Measurements from ENCODE around the gene SCYGR4.
"Not testable (repeated sequence)": the region's sequence is repeated elsewhere in the genome, so short reads cannot be mapped to it uniquely, and the experiment has no call there.

The SCYGR4 gene

GRCh38 chr2:227595797-227596196 lies 21.5 kb upstream of the SCYGR4 start:
- Histone ChIP-seq H3K4me1 (ENCODE audit: control insufficient read depth, insufficient read depth, low read length) (no peaks in the 10 kb centered on the region), H3K36me3 (ENCODE audit: control insufficient read depth, insufficient read depth, low read length) (no peaks in the 10 kb centered on the region), H3K4me3 (ENCODE audit: insufficient read depth, low read depth, low read length) (no peak overlapping the region), H3K9me3 (ENCODE audit: control insufficient read depth, low read length) (no peaks in the 10 kb centered on the region), H3K27me3 (ENCODE audit: control insufficient read depth, insufficient read depth, low read length, poor library complexity, severe bottlenecking) (no peaks in the 10 kb centered on the region), H3K27ac (ENCODE audit: insufficient read depth, low read depth, low read length, poor library complexity, severe bottlenecking) (no peak overlapping the region)
- 57 to 70% methylated on average over 4 of the region's 4 CpGs for WGBS, 2 experiments

- Histone ChIP-seq H3K27ac (ENCODE audit: insufficient read depth, low read depth, low read length, poor library complexity, severe bottlenecking) (no peak overlapping the region), H3K27me3 (ENCODE audit: control insufficient read depth, insufficient read depth, low read length, poor library complexity, severe bottlenecking) (no peaks in the 10 kb centered on the region), H3K4me1 (ENCODE audit: control insufficient read depth, insufficient read depth, low read length) (no peaks in the 10 kb centered on the region), H3K9me3 (ENCODE audit: control insufficient read depth, low read length) (no peaks in the 10 kb centered on the region), H3K36me3 (ENCODE audit: control insufficient read depth, insufficient read depth, low read length) (no peaks in the 10 kb centered on the region), H3K4me3 (ENCODE audit: insufficient read depth, low read depth, low read length) (no peak overlapping the region)
These were observed 20.3 kb upstream of the SCYGR4 start for GRCh38 chr2:227597036-227597435.

- Histone ChIP-seq H3K4me1 (ENCODE audit: control insufficient read depth, insufficient read depth, low read length) (no peaks in the 10 kb centered on the region), H3K4me3 (ENCODE audit: insufficient read depth, low read depth, low read length) (no peak overlapping the region), H3K27ac (ENCODE audit: insufficient read depth, low read depth, low read length, poor library complexity, severe bottlenecking) (no peak overlapping the region), H3K36me3 (ENCODE audit: control insufficient read depth, insufficient read depth, low read length) (no peaks in the 10 kb centered on the region), H3K27me3 (ENCODE audit: control insufficient read depth, insufficient read depth, low read length, poor library complexity, severe bottlenecking) (no peaks in the 10 kb centered on the region), H3K9me3 (ENCODE audit: control insufficient read depth, low read length) (no peaks in the 10 kb centered on the region)
- 68 to 76% methylated on average over 4 of the region's 4 CpGs for WGBS, 2 experiments
These were observed 19.3 kb upstream of the SCYGR4 start for GRCh38 chr2:227597998-227598397.

- not testable (repeated sequence) for H3K9me3 ChIP-seq (ENCODE audit: control insufficient read depth, low read length); H3K4me1 ChIP-seq (ENCODE audit: control insufficient read depth, insufficient read depth, low read length); H3K36me3 ChIP-seq (ENCODE audit: control insufficient read depth, insufficient read depth, low read length); H3K27ac ChIP-seq (ENCODE audit: insufficient read depth, low read depth, low read length, poor library complexity, severe bottlenecking); H3K4me3 ChIP-seq (ENCODE audit: insufficient read depth, low read depth, low read length); H3K27me3 ChIP-seq (ENCODE audit: control insufficient read depth, insufficient read depth, low read length, poor library complexity, severe bottlenecking)
- 90 to 94% methylated on average over 16 of the region's 16 CpGs for WGBS, 2 experiments
These were observed 18.3 kb upstream of the SCYGR4 start, which contains the start of gene SCYGR2 for GRCh38 chr2:227598835-227599503. Gene SCYGR2, plus strand, starts transcription at chr2:227598893. Its CDS starts 0 bp downstream, at chr2:227598893.

- Histone ChIP-seq H3K27me3 (ENCODE audit: control insufficient read depth, insufficient read depth, low read length, poor library complexity, severe bottlenecking) (no peaks in the 10 kb centered on the region), H3K4me3 (ENCODE audit: insufficient read depth, low read depth, low read length) (no peak overlapping the region), H3K9me3 (ENCODE audit: control insufficient read depth, low read length) (no peaks in the 10 kb centered on the region), H3K4me1 (ENCODE audit: control insufficient read depth, insufficient read depth, low read length) (no peaks in the 10 kb centered on the region), H3K27ac (ENCODE audit: insufficient read depth, low read depth, low read length, poor library complexity, severe bottlenecking) (no peak overlapping the region), H3K36me3 (ENCODE audit: control insufficient read depth, insufficient read depth, low read length) (no peaks in the 10 kb centered on the region)
- 100% methylated on average over 3 of the region's 3 CpGs; no CpG with 5 or more reads in 1 of the 2 experiments for WGBS, 2 experiments
These were observed 14.9 kb upstream of the SCYGR4 start for GRCh38 chr2:227602358-227602757.

- H3K9me3 ChIP-seq (ENCODE audit: control insufficient read depth, low read length): no peaks in the 10 kb centered on the region
- 92 to 96% methylated on average over 1 of the region's 1 CpG for WGBS, 2 experiments
- H3K27me3 ChIP-seq (ENCODE audit: control insufficient read depth, insufficient read depth, low read length, poor library complexity, severe bottlenecking): no peaks in the 10 kb centered on the region
- H3K4me1 ChIP-seq (ENCODE audit: control insufficient read depth, insufficient read depth, low read length): no peaks in the 10 kb centered on the region
- H3K4me3 ChIP-seq (ENCODE audit: insufficient read depth, low read depth, low read length): no peak overlapping the region
- no peak overlapping the region for H3K27ac ChIP-seq (ENCODE audit: insufficient read depth, low read depth, low read length, poor library complexity, severe bottlenecking)
- H3K36me3 ChIP-seq (ENCODE audit: control insufficient read depth, insufficient read depth, low read length): no peaks in the 10 kb centered on the region
These were observed 10.8 kb upstream of the SCYGR4 start for GRCh38 chr2:227606476-227606875.

GRCh38 chr2:227607941-227608340 lies 9.4 kb upstream of the SCYGR4 start:
- Histone ChIP-seq H3K36me3 (ENCODE audit: control insufficient read depth, insufficient read depth, low read length) (no peaks in the 10 kb centered on the region), H3K27ac (ENCODE audit: insufficient read depth, low read depth, low read length, poor library complexity, severe bottlenecking) (no peak overlapping the region), H3K27me3 (ENCODE audit: control insufficient read depth, insufficient read depth, low read length, poor library complexity, severe bottlenecking) (no peaks in the 10 kb centered on the region), H3K9me3 (ENCODE audit: control insufficient read depth, low read length) (no peaks in the 10 kb centered on the region), H3K4me3 (ENCODE audit: insufficient read depth, low read depth, low read length) (no peak overlapping the region), H3K4me1 (ENCODE audit: control insufficient read depth, insufficient read depth, low read length) (no peaks in the 10 kb centered on the region)
- WGBS, 2 experiments: 66 to 74% methylated on average over 3 of the region's 3 CpGs

- no peak overlapping the region for H3K4me3 ChIP-seq (ENCODE audit: insufficient read depth, low read depth, low read length)
- no peaks in the 10 kb centered on the region for H3K27me3 ChIP-seq (ENCODE audit: control insufficient read depth, insufficient read depth, low read length, poor library complexity, severe bottlenecking)
- H3K36me3 ChIP-seq (ENCODE audit: control insufficient read depth, insufficient read depth, low read length): no peaks in the 10 kb centered on the region
- H3K9me3 ChIP-seq (ENCODE audit: control insufficient read depth, low read length): no peaks in the 10 kb centered on the region
- no peaks in the 10 kb centered on the region for H3K4me1 ChIP-seq (ENCODE audit: control insufficient read depth, insufficient read depth, low read length)
- no peak overlapping the region for H3K27ac ChIP-seq (ENCODE audit: insufficient read depth, low read depth, low read length, poor library complexity, severe bottlenecking)
- 87 to 91% methylated on average over 13 to 15 of the region's 16 CpGs for WGBS, 2 experiments
These were observed 8.5 kb upstream of the SCYGR4 start for GRCh38 chr2:227608561-227609338.

GRCh38 chr2:227610123-227610522 lies 7.2 kb upstream of the SCYGR4 start:
- no peaks in the 10 kb centered on the region for H3K36me3 ChIP-seq (ENCODE audit: control insufficient read depth, insufficient read depth, low read length)
- no peaks in the 10 kb centered on the region for H3K27me3 ChIP-seq (ENCODE audit: control insufficient read depth, insufficient read depth, low read length, poor library complexity, severe bottlenecking)
- H3K4me3 ChIP-seq (ENCODE audit: insufficient read depth, low read depth, low read length): no peak overlapping the region
- no peak overlapping the region for H3K27ac ChIP-seq (ENCODE audit: insufficient read depth, low read depth, low read length, poor library complexity, severe bottlenecking)
- 100% methylated on average over 1 to 2 of the region's 2 CpGs for WGBS, 2 experiments
- H3K4me1 ChIP-seq (ENCODE audit: control insufficient read depth, insufficient read depth, low read length): no peaks in the 10 kb centered on the region
- H3K9me3 ChIP-seq (ENCODE audit: control insufficient read depth, low read length): no peaks in the 10 kb centered on the region

- Histone ChIP-seq H3K36me3 (ENCODE audit: control insufficient read depth, insufficient read depth, low read length) (no peaks in the 10 kb centered on the region), H3K27me3 (ENCODE audit: control insufficient read depth, insufficient read depth, low read length, poor library complexity, severe bottlenecking) (no peaks in the 10 kb centered on the region), H3K4me3 (ENCODE audit: insufficient read depth, low read depth, low read length) (no peak overlapping the region), H3K27ac (ENCODE audit: insufficient read depth, low read depth, low read length, poor library complexity, severe bottlenecking) (no peak overlapping the region), H3K4me1 (ENCODE audit: control insufficient read depth, insufficient read depth, low read length) (no peaks in the 10 kb centered on the region), H3K9me3 (ENCODE audit: control insufficient read depth, low read length) (no peaks in the 10 kb centered on the region)
- WGBS, 2 experiments: 84% methylated on average over 11 of the region's 11 CpGs
These were observed 4.6 kb upstream of the SCYGR4 start for GRCh38 chr2:227612546-227613271.
